Skeletal muscle tissue (tissue), 4 donors: ENCODE data around the gene RBFOX1. TPM values are rescaled to one million over a fixed set of nuclear protein-coding genes. Genes with fewer than 3 reads are reported as not detected.
A peak's percentile ranks its signal among the peaks of the same experiment; 100 is the strongest.

Experiments used
- H3K27ac ChIP-seq: one replicate; pipeline ENCODE4 v1.7.0; 2013; ENCODE audit warnings: mild to moderate bottlenecking, low read depth, low read length, inconsistent platforms
- H3K27me3 ChIP-seq, 3 donors: one replicate each; pipeline ENCODE4 v1.7.0; 2013; ENCODE audit warnings: low read length in 3 of 3; ENCODE audit not compliant: control insufficient read depth in 3 of 3, insufficient read depth in 3 of 3
- H3K36me3 ChIP-seq, 3 donors: one replicate each; pipeline ENCODE4 v1.7.0; 2013; ENCODE audit warnings: low read length in 3 of 3; ENCODE audit not compliant: control insufficient read depth in 3 of 3, insufficient read depth in 3 of 3
- H3K4me1 ChIP-seq, 3 donors: one replicate each; pipeline ENCODE4 v1.7.0; 2013; ENCODE audit warnings: low read length in 3 of 3, mild to moderate bottlenecking in 3 of 3; ENCODE audit not compliant: control insufficient read depth in 3 of 3, insufficient read depth in 3 of 3
- H3K4me3 ChIP-seq, 3 donors: one replicate each; pipeline ENCODE4 v1.7.0; 2013; ENCODE audit warnings: low read length in 3 of 3
- H3K9ac ChIP-seq, 3 donors: one replicate each; pipeline ENCODE4 v1.7.0; 2013; ENCODE audit warnings: low read length in 3 of 3, mild to moderate bottlenecking in 3 of 3, moderate library complexity in 2 of 3, low read depth in 1 of 3
- H3K9me3 ChIP-seq, 3 donors: one replicate each; pipeline ENCODE4 v1.7.0; 2013; ENCODE audit warnings: low read length in 3 of 3; ENCODE audit not compliant: control insufficient read depth in 3 of 3
- total RNA-seq: library from RNA; depleted of rRNA; stranded (reverse); fragments of >200 nt; gene quantifications from one replicate; pipeline ENCODE4 v1.2.3, GENCODE V29; 2014
- donor health status: Osteomylitis.

Gene RBFOX1
- total RNA-seq, 1 donor from 2014 or later: 26.1 TPM

- Histone ChIP-seq H3K36me3 (peaks cover 0 to 3% (median 0%) of the 10 kb centered on the region in 3 donors), H3K27ac (no peak overlapping the region), H3K4me1 (peaks cover 4 to 32% (median 23%) of the 10 kb centered on the region in 3 donors), H3K9ac (no peak overlapping the region), H3K27me3 (no peaks in the 10 kb centered on the region), H3K9me3 (no peaks in the 10 kb centered on the region), H3K4me3 (no peak overlapping the region)
Measured at GRCh38 chr16:7398536-7398935, 65.9 kb downstream of the RBFOX1 start.

- H3K4me3 ChIP-seq: no peak overlapping the region
- H3K9me3 ChIP-seq: no peaks in the 10 kb centered on the region
- H3K27me3 ChIP-seq: no peaks in the 10 kb centered on the region
- H3K4me1 ChIP-seq: peaks cover 6 to 31% (median 20%) of the 10 kb centered on the region in 3 donors
- no peak overlapping the region for H3K9ac ChIP-seq
- peaks cover 0 to 3% (median 0%) of the 10 kb centered on the region in 3 donors for H3K36me3 ChIP-seq
- no peak overlapping the region for H3K27ac ChIP-seq
Measured at GRCh38 chr16:7399296-7399695, 66.7 kb downstream of the RBFOX1 start.

DNA sequence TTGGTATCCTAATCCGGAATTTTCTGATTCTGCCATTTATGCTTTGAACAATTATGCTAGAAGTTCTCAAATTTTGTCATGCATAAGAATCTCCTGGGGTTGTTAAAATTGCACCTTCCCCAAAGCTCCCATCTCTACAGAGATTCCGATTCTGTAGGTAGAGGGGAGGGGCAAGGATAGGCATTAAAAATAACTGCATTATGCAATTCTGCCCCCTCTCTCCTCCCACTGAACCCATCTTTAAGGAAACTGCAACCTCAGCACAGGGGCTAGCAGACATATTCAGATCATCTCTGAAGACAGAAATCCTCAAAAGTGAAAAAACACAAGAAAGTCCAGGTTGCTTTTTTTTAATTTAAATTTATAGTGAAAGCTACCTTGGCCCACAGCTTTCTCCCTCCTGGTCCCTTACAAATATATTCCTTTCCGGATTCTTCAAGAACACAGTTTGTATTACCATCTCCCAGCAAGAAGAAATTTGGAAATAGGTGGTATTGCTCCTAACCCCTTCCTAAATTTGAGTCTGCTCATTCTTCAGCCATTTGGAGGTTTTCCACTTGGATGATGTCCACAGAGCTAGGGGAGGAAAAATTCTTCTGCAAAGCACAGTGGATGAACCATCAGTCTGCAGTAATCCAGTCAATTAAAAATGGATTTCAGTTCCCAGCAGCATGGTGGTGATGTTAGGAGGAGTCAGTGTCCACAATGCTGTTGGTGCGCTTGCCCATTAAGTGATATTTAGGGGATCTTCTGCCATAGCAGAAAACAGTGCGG is 67.7 kb downstream of the RBFOX1 start:
- Histone ChIP-seq H3K9ac (no peak overlapping the region), H3K36me3 (peaks cover 0 to 3% (median 0%) of the 10 kb centered on the region in 3 donors), H3K27ac (no peak overlapping the region), H3K27me3 (no peaks in the 10 kb centered on the region), H3K4me1 (peaks cover 15 to 31% (median 23%) of the 10 kb centered on the region in 3 donors), H3K9me3 (no peaks in the 10 kb centered on the region), H3K4me3 (no peak overlapping the region)

GRCh38 chr16:7404217-7404616 is 71.6 kb downstream of the RBFOX1 start:
- Histone ChIP-seq H3K4me3 (no peak overlapping the region), H3K27ac (no peak overlapping the region), H3K9ac (no peak overlapping the region), H3K9me3 (no peaks in the 10 kb centered on the region), H3K36me3 (no peaks in the 10 kb centered on the region), H3K27me3 (no peaks in the 10 kb centered on the region), H3K4me1 (peaks cover 23 to 63% (median 37%) of the 10 kb centered on the region in 3 donors)

DNA sequence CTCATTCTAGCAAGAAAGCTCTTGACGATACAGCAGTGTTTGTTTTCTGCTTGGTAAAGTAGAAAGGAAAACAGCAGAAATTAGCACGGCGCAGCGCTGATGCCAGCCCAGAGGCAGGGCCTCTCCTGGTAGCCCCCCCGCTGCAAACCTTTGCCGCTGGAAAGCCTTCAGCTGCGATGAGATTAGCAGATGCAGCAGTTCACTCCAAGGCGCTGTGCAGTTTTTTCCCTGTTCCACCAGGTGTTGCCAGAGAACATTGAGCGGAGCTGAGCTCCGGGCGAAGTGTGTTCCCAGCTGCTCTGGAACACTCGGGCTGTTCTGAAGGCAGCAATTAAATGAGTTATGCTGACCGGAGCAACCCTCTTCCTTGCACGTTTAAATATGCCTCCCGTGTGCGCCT is 72.5 kb downstream of the RBFOX1 start:
- H3K9ac ChIP-seq: peak overlapping the region in 2 of 3 donors; percentile 15 to 58
- no peaks in the 10 kb centered on the region for H3K9me3 ChIP-seq
- no peaks in the 10 kb centered on the region for H3K27me3 ChIP-seq
- peaks cover 23 to 63% (median 35%) of the 10 kb centered on the region in 3 donors for H3K4me1 ChIP-seq
- no peaks in the 10 kb centered on the region for H3K36me3 ChIP-seq
- peak overlapping the region in 2 of 3 donors; percentile 8 to 25 for H3K4me3 ChIP-seq
- H3K27ac ChIP-seq: no peak overlapping the region

- H3K4me3 ChIP-seq: no peak overlapping the region
- H3K4me1 ChIP-seq: peaks cover 18 to 48% (median 26%) of the 10 kb centered on the region in 3 donors
- H3K27me3 ChIP-seq: no peaks in the 10 kb centered on the region
- no peak overlapping the region for H3K27ac ChIP-seq
- H3K36me3 ChIP-seq: no peaks in the 10 kb centered on the region
- H3K9ac ChIP-seq: no peak overlapping the region
- no peaks in the 10 kb centered on the region for H3K9me3 ChIP-seq
Measured at GRCh38 chr16:7408700-7409365, 76.2 kb downstream of the RBFOX1 start.

- peaks cover 15 to 42% (median 35%) of the 10 kb centered on the region in 3 donors for H3K4me1 ChIP-seq
- no peaks in the 10 kb centered on the region for H3K36me3 ChIP-seq
- H3K4me3 ChIP-seq: no peak overlapping the region
- no peaks in the 10 kb centered on the region for H3K27me3 ChIP-seq
- no peak overlapping the region for H3K27ac ChIP-seq
- no peaks in the 10 kb centered on the region for H3K9me3 ChIP-seq
- H3K9ac ChIP-seq: peak overlapping the region in 1 of 3 donors; percentile 18
Measured at GRCh38 chr16:7419441-7419840, 86.8 kb downstream of the RBFOX1 start.

DNA sequence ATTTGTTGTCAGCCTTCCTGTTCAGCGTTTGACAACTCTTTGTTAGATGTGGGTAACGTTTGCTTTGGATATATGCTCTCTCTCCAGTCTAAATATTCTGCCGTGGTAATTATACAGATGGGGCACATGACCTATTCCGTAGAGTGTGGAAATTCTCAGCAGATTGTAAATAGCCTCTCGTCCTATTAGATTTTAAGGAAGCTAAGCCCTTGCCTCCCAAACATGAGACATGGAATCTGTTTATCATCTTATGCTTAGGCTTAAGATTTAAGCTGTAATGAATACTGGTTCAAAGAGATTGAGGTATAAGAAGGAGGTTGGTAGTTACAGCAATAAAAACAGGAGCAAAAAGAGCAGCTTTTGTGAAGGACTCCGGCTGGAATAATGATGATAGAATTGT is 87.4 kb downstream of the RBFOX1 start:
- Histone ChIP-seq H3K27ac (no peak overlapping the region), H3K4me1 (peaks cover 17 to 43% (median 35%) of the 10 kb centered on the region in 3 donors)

GRCh38 chr16:7420843-7421242 is 88.2 kb downstream of the RBFOX1 start:
- no peaks in the 10 kb centered on the region for H3K36me3 ChIP-seq
- H3K9ac ChIP-seq: no peak overlapping the region
- H3K9me3 ChIP-seq: no peaks in the 10 kb centered on the region
- peaks cover 18 to 43% (median 35%) of the 10 kb centered on the region in 3 donors for H3K4me1 ChIP-seq
- H3K4me3 ChIP-seq: no peak overlapping the region
- H3K27ac ChIP-seq: no peak overlapping the region
- H3K27me3 ChIP-seq: no peaks in the 10 kb centered on the region

More for the DNA sequence above, 87.4 kb downstream of the RBFOX1 start:
- H3K4me3 ChIP-seq: no peak overlapping the region
- H3K27me3 ChIP-seq: no peaks in the 10 kb centered on the region
- no peak overlapping the region for H3K9ac ChIP-seq
- H3K36me3 ChIP-seq: no peaks in the 10 kb centered on the region
- H3K9me3 ChIP-seq: no peaks in the 10 kb centered on the region

GRCh38 chr16:7421578-7421977 is 88.9 kb downstream of the RBFOX1 start:
- Histone ChIP-seq H3K27me3 (no peaks in the 10 kb centered on the region), H3K27ac (no peak overlapping the region), H3K4me1 (peaks cover 18 to 43% (median 35%) of the 10 kb centered on the region in 3 donors)

More at GRCh38 chr16:7421578-7421977, 88.9 kb downstream of the RBFOX1 start:
- H3K9me3 ChIP-seq: no peaks in the 10 kb centered on the region
- peak overlapping the region in 1 of 3 donors; percentile 8 for H3K9ac ChIP-seq
- no peak overlapping the region for H3K4me3 ChIP-seq
- no peaks in the 10 kb centered on the region for H3K36me3 ChIP-seq
